OCI-LY7 (cell line): Measurements from ENCODE around the gene ARHGAP42. TPM values are rescaled to one million over a fixed set of nuclear protein-coding genes. Genes with fewer than 3 reads are reported as not detected.

ENCODE experiments used
- BruUV-seq: library from RNA; stranded (reverse); fragments of 400-500 nt; replicated peaks from 2 replicates; lab custom pipeline; 2021; lab: Mats Ljungman, UMichigan
- CTCF ChIA-PET: fragments of 300-600 bp; sonication (Branson Sonifier 250); formaldehyde crosslinking; loops from one replicate; lab custom pipeline; 2022; ENCODE audit warnings: antibody characterized with exemption; ENCODE audit not compliant: unreplicated experiment; lab: Charles Lee
- POLR2A ChIA-PET: fragments of 300-600 bp; sonication (Branson Sonifier 250); formaldehyde crosslinking; loops from one replicate; lab custom pipeline; 2022; ENCODE audit warnings: antibody characterized with exemption; lab: Charles Lee
- DNase-seq: peaks from one replicate; pipeline ENCODE4 v3.0.0-alpha.2; 2015; ENCODE audit warnings: low spot score
- H2AFZ ChIP-seq: fragments of 200-600 bp; sonication (generic), shearing (Covaris generic); 2 replicates; pipeline ENCODE4 v1.6.1; 2014; ENCODE audit warnings: mild to moderate bottlenecking, antibody characterized with exemption, low read length, moderate library complexity
- H3K27ac ChIP-seq: fragments of 200-600 bp; sonication (generic); 2 replicates; pipeline ENCODE4 v1.5.1; 2014; ENCODE audit warnings: mixed run types, low read depth, mild to moderate bottlenecking, moderate library complexity, low read length, inconsistent platforms; ENCODE audit not compliant: poor library complexity, severe bottlenecking
- H3K36me3 ChIP-seq: fragments of 200-600 bp; sonication (generic); 2 replicates; pipeline ENCODE4 v1.6.1; 2014; ENCODE audit warnings: mild to moderate bottlenecking, antibody characterized with exemption, low read length, moderate library complexity, mixed read lengths; ENCODE audit not compliant: insufficient read depth
- H3K4me1 ChIP-seq: fragments of 200-600 bp; sonication (generic); 2 replicates; pipeline ENCODE4 v1.5.1; 2014; ENCODE audit warnings: mild to moderate bottlenecking, low read length; ENCODE audit not compliant: insufficient read depth, poor library complexity, severe bottlenecking
- H3K4me2 ChIP-seq: fragments of 200-600 bp; sonication (generic); 2 replicates; pipeline ENCODE4 v1.6.1; 2014; ENCODE audit warnings: mild to moderate bottlenecking, low read length
- H3K4me3 ChIP-seq: fragments of 200-600 bp; sonication (generic); 2 replicates; pipeline ENCODE4 v1.5.1; 2014; ENCODE audit warnings: mild to moderate bottlenecking, low read depth, low read length; ENCODE audit not compliant: poor library complexity, severe bottlenecking
- H3K79me2 ChIP-seq: fragments of 200-600 bp; sonication (generic); 2 replicates; pipeline ENCODE4 v1.6.1; 2016; ENCODE audit warnings: low read depth, mild to moderate bottlenecking, low read length, moderate library complexity, mixed read lengths; ENCODE audit not compliant: insufficient read depth
- H3K9me2 ChIP-seq: fragments of 200-600 bp; sonication (generic); 2 replicates; pipeline ENCODE4 v1.6.1; 2016; ENCODE audit warnings: mild to moderate bottlenecking, low read length, mixed read lengths; ENCODE audit not compliant: insufficient read depth
- H3K9me3 ChIP-seq: fragments of 200-600 bp; sonication (generic); 2 replicates; pipeline ENCODE4 v1.6.1; 2014; ENCODE audit warnings: mild to moderate bottlenecking, mixed run types, low read length, mixed read lengths
- H4K20me1 ChIP-seq: fragments of 200-600 bp; sonication (generic); 2 replicates; pipeline ENCODE4 v1.6.1; 2014; ENCODE audit warnings: mild to moderate bottlenecking, antibody characterized with exemption, low read length, moderate library complexity, mixed read lengths; ENCODE audit not compliant: insufficient read depth
- EZH2phosphoT487 ChIP-seq: fragments of 200-600 bp; sonication (generic); IDR thresholded peaks from 2 replicates; pipeline ENCODE4 v1.6.1; 2018; ENCODE audit warnings: low read depth, borderline replicate concordance, mild to moderate bottlenecking, mixed run types, antibody characterized with exemption, low read length, moderate library complexity, mixed read lengths
- intact Hi-C: fragments of 100-400 bp; cut with micrococcal nuclease; formaldehyde crosslinking; loops from one replicate; pipeline ENCODE4 v1.10.0; 2022; ENCODE audit not compliant: unreplicated experiment
- total RNA-seq, 2 experiments: library from RNA; depleted of rRNA in 1 of 2; stranded (reverse); fragments of >200 nt in 1 of 2; shearing (Covaris generic) in 1 of 2; gene quantifications; 2 replicates each; pipeline ENCODE4 v1.2.3, GENCODE V29; 2014 to 2022
- TF ChIP-seq, protein P1 (sequence below): fragments of 200-600 bp; sonication (generic); conservative IDR thresholded peaks from 2 replicates; pipeline ENCODE4 v1.5.1; 2014; ENCODE audit warnings: mild to moderate bottlenecking, antibody characterized with exemption, low read length, moderate library complexity, mixed read lengths

ARHGAP42 gene
- total RNA-seq, 2 experiments from 2014 or later, result not detected

DNA sequence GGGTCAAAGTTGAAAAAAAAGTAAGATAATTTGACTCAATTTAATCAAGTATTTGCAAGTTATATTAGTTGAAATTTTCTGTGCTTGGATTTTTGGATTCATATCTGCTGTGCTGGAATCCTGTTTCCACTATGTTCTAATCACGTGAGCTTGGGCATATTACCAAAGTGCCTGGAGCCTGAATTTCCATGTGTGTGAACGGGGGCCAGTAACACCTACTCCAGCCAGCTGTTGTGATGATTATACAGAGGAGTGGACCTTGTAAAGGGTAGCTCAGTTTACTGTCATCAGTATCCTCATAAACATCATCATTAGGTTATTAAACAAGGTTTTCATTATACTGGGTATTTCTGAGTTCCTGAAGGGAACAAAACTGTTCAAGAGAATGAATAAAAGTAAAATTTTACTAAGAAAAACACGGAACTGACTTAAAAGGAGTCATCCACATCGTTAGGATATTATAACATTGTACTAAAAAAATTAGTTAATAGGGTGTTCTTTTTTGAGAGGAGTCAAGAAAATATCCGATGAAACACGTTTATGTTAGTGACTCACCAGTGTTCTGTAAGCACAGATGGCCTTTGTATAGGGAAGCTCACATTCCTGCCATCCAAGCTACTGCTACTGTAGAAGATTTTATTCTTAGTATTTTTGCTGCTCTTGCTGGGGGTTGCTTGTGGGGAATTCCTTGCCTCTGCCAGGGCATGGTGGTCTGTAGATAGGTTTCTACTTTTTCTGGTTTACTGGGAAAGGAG, 144.1 kb downstream of the ARHGAP42 start:
- Histone ChIP-seq H3K27ac (no peak overlapping the region), H3K4me2 (no peak overlapping the region), H3K36me3 (no peaks in the 10 kb centered on the region), H3K9me3 (no peaks in the 10 kb centered on the region), H3K4me3 (no peak overlapping the region), H3K9me2 (no peaks in the 10 kb centered on the region), H3K4me1 (no peaks in the 10 kb centered on the region), H4K20me1 (no peaks in the 10 kb centered on the region), H2AFZ (no peak overlapping the region), H3K79me2 (no peaks in the 10 kb centered on the region)
- TF ChIP-seq EZH2phosphoT487, result no peak
- TF ChIP-seq, protein P1, sequence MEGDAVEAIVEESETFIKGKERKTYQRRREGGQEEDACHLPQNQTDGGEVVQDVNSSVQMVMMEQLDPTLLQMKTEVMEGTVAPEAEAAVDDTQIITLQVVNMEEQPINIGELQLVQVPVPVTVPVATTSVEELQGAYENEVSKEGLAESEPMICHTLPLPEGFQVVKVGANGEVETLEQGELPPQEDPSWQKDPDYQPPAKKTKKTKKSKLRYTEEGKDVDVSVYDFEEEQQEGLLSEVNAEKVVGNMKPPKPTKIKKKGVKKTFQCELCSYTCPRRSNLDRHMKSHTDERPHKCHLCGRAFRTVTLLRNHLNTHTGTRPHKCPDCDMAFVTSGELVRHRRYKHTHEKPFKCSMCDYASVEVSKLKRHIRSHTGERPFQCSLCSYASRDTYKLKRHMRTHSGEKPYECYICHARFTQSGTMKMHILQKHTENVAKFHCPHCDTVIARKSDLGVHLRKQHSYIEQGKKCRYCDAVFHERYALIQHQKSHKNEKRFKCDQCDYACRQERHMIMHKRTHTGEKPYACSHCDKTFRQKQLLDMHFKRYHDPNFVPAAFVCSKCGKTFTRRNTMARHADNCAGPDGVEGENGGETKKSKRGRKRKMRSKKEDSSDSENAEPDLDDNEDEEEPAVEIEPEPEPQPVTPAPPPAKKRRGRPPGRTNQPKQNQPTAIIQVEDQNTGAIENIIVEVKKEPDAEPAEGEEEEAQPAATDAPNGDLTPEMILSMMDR, result no peak
- DNase-seq, result no peak
- POLR2A ChIA-PET, result interaction anchor here (0.5 to 2.0 kb wide), 4 partner anchors 9 to 94 kb away, joined by 3 to 5 read pairs (median 4); no protein-coding TSS in a partner anchor
- intact Hi-C loops, result no loop called here
- CTCF ChIA-PET, result no interaction called here
- BruUV-seq, result no TSS peak

GRCh38 chr11:100831929-100832494, 144.9 kb downstream of the ARHGAP42 start:
- no peak overlapping the region for H3K27ac ChIP-seq
- DNase-seq, result no peak
- H2AFZ ChIP-seq, result no peak overlapping the region
- no peaks in the 10 kb centered on the region for H3K36me3 ChIP-seq
- H3K4me2 ChIP-seq, result no peak overlapping the region
- H4K20me1 ChIP-seq, result no peaks in the 10 kb centered on the region
- no peak overlapping the region for H3K4me3 ChIP-seq
- ChIA-PET CTCF (no interaction called here), POLR2A (interaction anchor here (2.0 kb wide), 1 partner anchor 8 kb away, joined by 5 read pairs; no protein-coding TSS in a partner anchor)
- H3K9me3 ChIP-seq, result no peaks in the 10 kb centered on the region
- TF ChIP-seq EZH2phosphoT487, result no peak
- TF ChIP-seq, protein P1, result no peak
- H3K4me1 ChIP-seq, result no peaks in the 10 kb centered on the region
- no peaks in the 10 kb centered on the region for H3K9me2 ChIP-seq
- BruUV-seq, result no TSS peak
- intact Hi-C loops, result no loop called here
- no peaks in the 10 kb centered on the region for H3K79me2 ChIP-seq

GRCh38 chr11:100832829-100833228, 145.7 kb downstream of the ARHGAP42 start:
- intact Hi-C loops, result no loop called here
- Histone ChIP-seq H3K4me1 (no peaks in the 10 kb centered on the region), H3K79me2 (no peaks in the 10 kb centered on the region), H3K4me3 (no peak overlapping the region), H2AFZ (no peak overlapping the region), H3K36me3 (no peaks in the 10 kb centered on the region), H3K4me2 (no peak overlapping the region), H3K9me3 (no peaks in the 10 kb centered on the region), H3K27ac (no peak overlapping the region), H4K20me1 (no peaks in the 10 kb centered on the region), H3K9me2 (no peaks in the 10 kb centered on the region)
- ChIA-PET POLR2A (no interaction called here), CTCF (no interaction called here)
- DNase-seq, result no peak
- no TSS peak for BruUV-seq
- TF ChIP-seq, protein P1, result no peak
- TF ChIP-seq EZH2phosphoT487, result no peak
